Ishikawa (cell line): ENCODE results near the gene DERL3.

Experiments used
- CEBPB ChIP-seq: IDR thresholded peaks from 2 replicates; pipeline ENCODE4 v1.6.1; 2012
- CREB1 ChIP-seq: IDR thresholded peaks from 2 replicates; pipeline ENCODE4 v1.6.1; 2012; ENCODE audit warnings: low read depth
- EGR1 ChIP-seq: IDR thresholded peaks from 2 replicates; pipeline ENCODE4 v1.6.1; 2012
- EP300 ChIP-seq: IDR thresholded peaks from 2 replicates; pipeline ENCODE4 v1.6.1; 2012; ENCODE audit warnings: borderline replicate concordance
- FOXM1 ChIP-seq: IDR thresholded peaks from 2 replicates; pipeline ENCODE4 v1.6.1; 2012; ENCODE audit warnings: low read depth, borderline replicate concordance
- NFIC ChIP-seq: IDR thresholded peaks from 2 replicates; pipeline ENCODE4 v1.6.1; 2012
- RAD21 ChIP-seq: IDR thresholded peaks from 2 replicates; pipeline ENCODE4 v1.6.1; 2012; ENCODE audit warnings: low read depth
- TAF1 ChIP-seq: IDR thresholded peaks from 2 replicates; pipeline ENCODE4 v1.6.1; 2012; ENCODE audit warnings: low read depth, mild to moderate bottlenecking
- TCF12 ChIP-seq: IDR thresholded peaks from 2 replicates; pipeline ENCODE4 v1.6.1; 2012; ENCODE audit warnings: low read depth
- TEAD4 ChIP-seq: IDR thresholded peaks from 2 replicates; pipeline ENCODE4 v1.6.1; 2012
- USF1 ChIP-seq: IDR thresholded peaks from 2 replicates; pipeline ENCODE4 v1.6.1; 2012
- YY1 ChIP-seq: IDR thresholded peaks from 2 replicates; pipeline ENCODE4 v1.6.1; 2012; ENCODE audit warnings: low read depth
- ZBTB7A ChIP-seq: IDR thresholded peaks from 2 replicates; pipeline ENCODE4 v1.6.1; 2012; ENCODE audit warnings: low read depth
- TF ChIP-seq, protein P1 (sequence below): IDR thresholded peaks from 2 replicates; pipeline ENCODE4 v1.6.1; 2012; ENCODE audit warnings: low read depth, mild to moderate bottlenecking
- TF ChIP-seq, protein P2 (sequence below): IDR thresholded peaks from 2 replicates; pipeline ENCODE4 v1.6.1; 2012

DERL3 gene

DNA sequence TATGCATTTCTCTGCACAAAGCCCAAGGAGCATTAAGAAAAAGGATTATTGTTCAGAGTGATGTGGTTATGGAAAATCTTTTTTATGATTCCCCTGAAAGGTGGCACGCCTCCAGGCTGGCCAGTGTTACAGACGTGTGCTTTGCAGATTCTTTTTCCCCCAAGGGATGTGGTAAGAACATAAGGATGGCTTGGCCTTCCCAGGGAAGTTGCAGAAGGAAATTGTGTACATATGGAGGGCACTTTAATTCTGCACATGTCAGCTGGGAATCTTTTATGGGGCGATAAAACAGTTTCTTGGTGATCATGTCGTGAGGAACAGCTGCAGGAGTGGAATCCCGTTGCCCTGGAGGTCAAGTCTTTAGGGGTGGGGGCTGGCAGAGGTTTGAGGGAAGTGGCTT lies 42.3 kb downstream of the DERL3 start:
- TF ChIP-seq USF1 (no peak), CEBPB (no peak), TCF12 (no peak), YY1 (no peak), ZBTB7A (no peak)

GRCh38 chr22:23793326-23793725 lies 45.5 kb downstream of the DERL3 start:
- TF ChIP-seq TCF12 (no peak), CEBPB (no peak), RAD21 (no peak), FOXM1 (no peak), EGR1 (no peak), ZBTB7A (no peak), CREB1 (no peak), EP300 (no peak), TAF1 (no peak), NFIC (no peak), USF1 (no peak), YY1 (no peak)

- TF ChIP-seq EP300 (no peak), ZBTB7A (no peak), USF1 (no peak), TEAD4 (no peak), YY1 (no peak), RAD21 (no peak), FOXM1 (no peak), CREB1 (no peak), CEBPB (no peak), NFIC (no peak), EGR1 (no peak), TCF12 (no peak), TAF1 (no peak)
- TF ChIP-seq, protein P1, sequence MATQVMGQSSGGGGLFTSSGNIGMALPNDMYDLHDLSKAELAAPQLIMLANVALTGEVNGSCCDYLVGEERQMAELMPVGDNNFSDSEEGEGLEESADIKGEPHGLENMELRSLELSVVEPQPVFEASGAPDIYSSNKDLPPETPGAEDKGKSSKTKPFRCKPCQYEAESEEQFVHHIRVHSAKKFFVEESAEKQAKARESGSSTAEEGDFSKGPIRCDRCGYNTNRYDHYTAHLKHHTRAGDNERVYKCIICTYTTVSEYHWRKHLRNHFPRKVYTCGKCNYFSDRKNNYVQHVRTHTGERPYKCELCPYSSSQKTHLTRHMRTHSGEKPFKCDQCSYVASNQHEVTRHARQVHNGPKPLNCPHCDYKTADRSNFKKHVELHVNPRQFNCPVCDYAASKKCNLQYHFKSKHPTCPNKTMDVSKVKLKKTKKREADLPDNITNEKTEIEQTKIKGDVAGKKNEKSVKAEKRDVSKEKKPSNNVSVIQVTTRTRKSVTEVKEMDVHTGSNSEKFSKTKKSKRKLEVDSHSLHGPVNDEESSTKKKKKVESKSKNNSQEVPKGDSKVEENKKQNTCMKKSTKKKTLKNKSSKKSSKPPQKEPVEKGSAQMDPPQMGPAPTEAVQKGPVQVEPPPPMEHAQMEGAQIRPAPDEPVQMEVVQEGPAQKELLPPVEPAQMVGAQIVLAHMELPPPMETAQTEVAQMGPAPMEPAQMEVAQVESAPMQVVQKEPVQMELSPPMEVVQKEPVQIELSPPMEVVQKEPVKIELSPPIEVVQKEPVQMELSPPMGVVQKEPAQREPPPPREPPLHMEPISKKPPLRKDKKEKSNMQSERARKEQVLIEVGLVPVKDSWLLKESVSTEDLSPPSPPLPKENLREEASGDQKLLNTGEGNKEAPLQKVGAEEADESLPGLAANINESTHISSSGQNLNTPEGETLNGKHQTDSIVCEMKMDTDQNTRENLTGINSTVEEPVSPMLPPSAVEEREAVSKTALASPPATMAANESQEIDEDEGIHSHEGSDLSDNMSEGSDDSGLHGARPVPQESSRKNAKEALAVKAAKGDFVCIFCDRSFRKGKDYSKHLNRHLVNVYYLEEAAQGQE, result no peak
- TF ChIP-seq, protein P2, sequence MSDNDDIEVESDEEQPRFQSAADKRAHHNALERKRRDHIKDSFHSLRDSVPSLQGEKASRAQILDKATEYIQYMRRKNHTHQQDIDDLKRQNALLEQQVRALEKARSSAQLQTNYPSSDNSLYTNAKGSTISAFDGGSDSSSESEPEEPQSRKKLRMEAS, result no peak
Observed at GRCh38 chr22:23791738-23792645, 46.8 kb downstream of the DERL3 start.

DNA sequence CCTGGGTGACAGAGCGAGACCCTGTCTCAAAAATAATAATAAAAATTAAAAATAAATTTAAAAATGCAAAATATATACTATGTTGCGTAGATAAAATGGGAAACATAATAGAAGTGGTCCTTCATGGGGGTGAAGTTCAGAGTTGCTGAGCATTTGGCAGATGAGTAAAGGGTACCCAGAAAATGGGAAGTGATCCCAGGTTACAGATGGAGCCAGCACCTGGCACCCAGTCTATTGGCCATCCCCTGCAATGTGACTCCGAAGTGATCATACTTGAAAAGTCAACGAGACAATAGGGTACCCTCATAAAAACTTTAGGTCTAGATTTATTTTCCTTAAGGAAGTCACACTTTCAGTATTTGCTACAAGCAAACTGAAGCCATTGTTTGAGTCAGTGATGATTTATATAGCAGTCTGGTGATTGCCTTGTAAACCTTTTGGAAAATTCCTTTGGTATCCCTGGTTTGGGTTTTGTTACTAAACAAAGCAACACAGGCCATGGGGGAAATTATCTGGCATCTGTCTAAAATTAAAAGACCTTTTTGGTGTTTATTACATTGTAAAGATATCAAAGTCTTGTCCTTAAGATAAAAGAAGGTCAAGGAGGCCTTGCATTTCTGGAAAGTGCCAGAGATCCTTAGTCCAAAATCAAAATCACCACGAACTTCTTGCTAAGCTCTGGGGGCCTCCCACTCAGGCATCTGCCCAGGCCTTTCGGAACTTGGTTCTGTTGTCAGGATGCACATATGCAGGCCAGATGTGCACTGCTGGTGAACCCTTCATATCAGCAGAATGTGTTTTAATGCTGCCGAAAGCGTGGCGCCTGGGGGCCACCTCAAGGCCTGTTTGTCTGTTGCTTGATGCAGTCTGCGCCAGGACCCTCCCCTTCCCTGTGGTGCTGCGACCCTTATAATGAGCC lies 47.7 kb downstream of the DERL3 start:
- TF ChIP-seq FOXM1, result no peak
- no peak for TF ChIP-seq EGR1
- TF ChIP-seq TCF12, result no peak
- no peak for TF ChIP-seq YY1
- no peak for TF ChIP-seq CEBPB
- no peak for TF ChIP-seq TEAD4
- no peak for TF ChIP-seq USF1

GRCh38 chr22:23789638-23790037 lies 49.2 kb downstream of the DERL3 start:
- TF ChIP-seq YY1 (no peak), FOXM1 (no peak), EGR1 (no peak), TAF1 (no peak), CREB1 (no peak), NFIC (no peak), TCF12 (no peak)

DNA sequence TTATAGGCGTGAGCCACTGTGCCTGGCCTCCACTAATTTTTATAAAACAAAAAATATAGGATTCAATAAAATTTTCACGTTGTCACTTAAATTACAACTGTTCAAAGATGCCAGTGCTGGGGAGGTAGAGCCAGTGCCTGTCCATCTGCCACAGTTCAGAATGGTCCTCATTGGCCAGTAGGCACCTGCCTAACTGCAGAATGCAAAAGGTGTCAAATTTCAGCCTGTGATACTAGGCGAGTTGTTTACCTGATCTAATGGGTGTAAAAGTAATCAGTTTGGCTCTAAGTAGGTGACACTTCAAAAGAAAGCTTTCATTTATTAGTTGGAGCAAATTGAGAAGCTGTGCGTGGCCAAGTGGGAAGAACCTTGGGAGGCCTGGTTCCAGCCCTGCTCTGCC lies 49.7 kb downstream of the DERL3 start:
- TF ChIP-seq, protein P1, result no peak
- TF ChIP-seq TCF12, result no peak
- TF ChIP-seq FOXM1, result no peak
- TF ChIP-seq YY1, result no peak
- TF ChIP-seq USF1, result no peak
- no peak for TF ChIP-seq CEBPB
- no peak for TF ChIP-seq NFIC
- TF ChIP-seq, protein P2, result no peak
- TF ChIP-seq RAD21, result no peak
- no peak for TF ChIP-seq ZBTB7A
- no peak for TF ChIP-seq EP300
- no peak for TF ChIP-seq EGR1
